ENCODE results near the gene LTBP1. TPM values are rescaled to one million over a fixed set of nuclear protein-coding genes. Genes with fewer than 3 reads are reported as not detected.

Gene LTBP1, protein sequence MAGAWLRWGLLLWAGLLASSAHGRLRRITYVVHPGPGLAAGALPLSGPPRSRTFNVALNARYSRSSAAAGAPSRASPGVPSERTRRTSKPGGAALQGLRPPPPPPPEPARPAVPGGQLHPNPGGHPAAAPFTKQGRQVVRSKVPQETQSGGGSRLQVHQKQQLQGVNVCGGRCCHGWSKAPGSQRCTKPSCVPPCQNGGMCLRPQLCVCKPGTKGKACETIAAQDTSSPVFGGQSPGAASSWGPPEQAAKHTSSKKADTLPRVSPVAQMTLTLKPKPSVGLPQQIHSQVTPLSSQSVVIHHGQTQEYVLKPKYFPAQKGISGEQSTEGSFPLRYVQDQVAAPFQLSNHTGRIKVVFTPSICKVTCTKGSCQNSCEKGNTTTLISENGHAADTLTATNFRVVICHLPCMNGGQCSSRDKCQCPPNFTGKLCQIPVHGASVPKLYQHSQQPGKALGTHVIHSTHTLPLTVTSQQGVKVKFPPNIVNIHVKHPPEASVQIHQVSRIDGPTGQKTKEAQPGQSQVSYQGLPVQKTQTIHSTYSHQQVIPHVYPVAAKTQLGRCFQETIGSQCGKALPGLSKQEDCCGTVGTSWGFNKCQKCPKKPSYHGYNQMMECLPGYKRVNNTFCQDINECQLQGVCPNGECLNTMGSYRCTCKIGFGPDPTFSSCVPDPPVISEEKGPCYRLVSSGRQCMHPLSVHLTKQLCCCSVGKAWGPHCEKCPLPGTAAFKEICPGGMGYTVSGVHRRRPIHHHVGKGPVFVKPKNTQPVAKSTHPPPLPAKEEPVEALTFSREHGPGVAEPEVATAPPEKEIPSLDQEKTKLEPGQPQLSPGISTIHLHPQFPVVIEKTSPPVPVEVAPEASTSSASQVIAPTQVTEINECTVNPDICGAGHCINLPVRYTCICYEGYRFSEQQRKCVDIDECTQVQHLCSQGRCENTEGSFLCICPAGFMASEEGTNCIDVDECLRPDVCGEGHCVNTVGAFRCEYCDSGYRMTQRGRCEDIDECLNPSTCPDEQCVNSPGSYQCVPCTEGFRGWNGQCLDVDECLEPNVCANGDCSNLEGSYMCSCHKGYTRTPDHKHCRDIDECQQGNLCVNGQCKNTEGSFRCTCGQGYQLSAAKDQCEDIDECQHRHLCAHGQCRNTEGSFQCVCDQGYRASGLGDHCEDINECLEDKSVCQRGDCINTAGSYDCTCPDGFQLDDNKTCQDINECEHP (N-terminal part only)
- 9.2 and 11.8 TPM in 2 replicates for total RNA-seq (2014; rRNA removed; shearing (Covaris generic); ENCODE audit: low replicate concordance)

DNA sequence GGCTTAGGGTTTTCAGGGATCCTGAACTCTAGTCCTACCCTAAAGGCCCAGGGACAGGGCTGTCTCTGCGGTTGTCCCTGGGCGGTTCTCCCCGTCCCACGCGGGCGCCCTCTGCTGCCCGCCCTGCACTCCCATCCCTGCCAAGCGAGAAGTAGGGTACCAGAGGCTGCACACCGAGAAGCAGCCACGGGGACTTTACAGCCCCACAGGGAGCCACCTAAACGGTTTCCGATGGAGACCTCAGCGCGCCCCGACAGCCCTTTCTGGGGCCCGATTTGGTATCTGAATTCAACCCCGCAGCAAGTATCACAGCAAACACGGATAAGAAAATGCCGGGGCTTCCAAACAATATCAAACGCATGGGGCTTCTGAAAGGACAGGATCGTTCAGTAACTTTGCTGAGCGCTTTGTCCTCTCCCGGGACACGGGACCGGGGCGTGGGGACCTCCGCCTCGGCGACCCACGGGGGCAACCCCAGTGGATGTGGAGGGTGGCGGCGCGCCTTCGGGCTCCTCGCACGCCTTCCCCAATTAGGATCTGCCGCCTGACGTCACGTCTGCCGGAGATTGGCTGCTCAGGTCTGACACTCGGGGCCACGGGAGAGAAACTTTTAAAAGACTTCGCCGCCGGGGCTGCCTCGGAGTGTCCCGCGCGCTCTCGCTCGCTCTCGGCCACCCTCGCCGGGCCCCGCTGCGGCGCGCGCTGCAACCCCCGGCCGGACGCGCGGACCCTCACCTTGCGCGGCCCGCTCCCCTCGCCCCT is at the start of gene LTBP1:
TSS of gene LTBP1 (plus strand) at position 640 of the 762 bp plus-strand sequence. CDS start 372 bp downstream, outside the sequence.
- no peaks in the 10 kb centered on the region for H3K27me3 ChIP-seq (ENCODE audit: low read length)
- H2AFZ ChIP-seq (ENCODE audit: low read length) = peak within 1 kb of the TSS; percentile 94
- peak within 1 kb of the TSS; percentile 80 for H3K4me3 ChIP-seq (ENCODE audit: low read length)
- H3K4me1 ChIP-seq (ENCODE audit: low read length) = peaks cover 35% of the 10 kb centered on the region
- peak within 1 kb of the TSS; percentile 52 for H3K27ac ChIP-seq (ENCODE audit: low read length)
- no peaks in the 10 kb centered on the region for H3K79me2 ChIP-seq (ENCODE audit: low read length)
- H3K9me3 ChIP-seq (ENCODE audit: low read length) = no peaks in the 10 kb centered on the region
- H3K9me2 ChIP-seq (replicated peaks; ENCODE audit: insufficient read depth, low read length) = no peaks in the 10 kb centered on the region
- peak within 1 kb of the TSS; percentile 77 for H3K9ac ChIP-seq (ENCODE audit: low read length)
- no peaks in the 10 kb centered on the region for H3K36me3 ChIP-seq (ENCODE audit: insufficient read depth, low read length)
- no peaks in the 10 kb centered on the region for H4K20me1 ChIP-seq (ENCODE audit: insufficient read depth, low read depth, low read length)
- H3K4me2 ChIP-seq (ENCODE audit: low read depth, low read length, poor library complexity, severe bottlenecking) = peak within 1 kb of the TSS; percentile 98
- DNase-seq = peak; percentile 92

DNA sequence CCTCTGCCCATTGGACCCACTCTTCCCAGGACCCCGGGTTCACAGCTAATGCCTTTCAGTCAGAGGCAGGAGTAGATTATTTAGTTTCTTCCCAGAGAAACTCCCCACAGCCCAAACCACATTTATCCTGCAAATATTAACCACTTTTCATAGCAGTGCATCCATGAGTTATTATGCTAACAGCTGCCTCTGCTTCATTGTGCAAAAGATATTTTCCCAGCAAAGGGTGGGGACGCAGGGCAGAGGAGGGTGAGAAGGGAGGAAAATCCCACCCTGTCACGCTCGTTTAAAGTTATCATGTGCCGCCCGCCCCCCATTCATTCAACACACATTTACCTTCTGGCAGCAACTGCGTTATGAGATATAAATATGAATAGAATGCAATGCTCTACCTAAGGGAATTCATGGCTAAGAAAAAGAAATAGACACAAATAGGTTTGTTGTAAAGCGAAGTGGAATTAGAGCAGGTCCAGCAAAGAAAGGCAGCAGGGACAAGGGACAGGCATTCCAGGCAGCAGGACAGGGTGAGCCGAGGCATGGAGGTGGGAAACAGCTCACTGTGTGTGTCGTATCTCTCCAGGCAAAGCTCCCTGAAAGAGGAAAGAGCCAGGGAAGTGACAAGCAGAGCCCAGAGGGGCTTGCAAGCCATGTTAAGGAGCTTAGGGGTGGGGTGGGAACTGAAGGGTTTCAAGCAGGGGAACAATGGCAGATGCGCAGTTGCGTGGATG is 46.3 kb upstream of the LTBP1 start:
- no peaks in the 10 kb centered on the region; the same call in 1 of the 2 replicates for H3K27me3 ChIP-seq (ENCODE audit: low read length)
- no peaks in the 10 kb centered on the region for H4K20me1 ChIP-seq (ENCODE audit: insufficient read depth, low read depth, low read length)
- H3K27ac ChIP-seq (ENCODE audit: low read length) = no peak overlapping the region
- DNase-seq = no peak
- no peak overlapping the region for H3K4me3 ChIP-seq (ENCODE audit: low read length)
- H3K9ac ChIP-seq (ENCODE audit: low read length) = no peak overlapping the region
- H3K36me3 ChIP-seq (ENCODE audit: insufficient read depth, low read length) = no peaks in the 10 kb centered on the region
- no peaks in the 10 kb centered on the region for H3K9me2 ChIP-seq (replicated peaks; ENCODE audit: insufficient read depth, low read length)
- no peak overlapping the region for H3K4me2 ChIP-seq (ENCODE audit: low read depth, low read length, poor library complexity, severe bottlenecking)
- H3K4me1 ChIP-seq (ENCODE audit: low read length) = peaks cover 7% of the 10 kb centered on the region
- no peak overlapping the region for H2AFZ ChIP-seq (ENCODE audit: low read length)
- H3K79me2 ChIP-seq (ENCODE audit: low read length) = no peaks in the 10 kb centered on the region
- H3K9me3 ChIP-seq (ENCODE audit: low read length) = no peaks in the 10 kb centered on the region

DNA sequence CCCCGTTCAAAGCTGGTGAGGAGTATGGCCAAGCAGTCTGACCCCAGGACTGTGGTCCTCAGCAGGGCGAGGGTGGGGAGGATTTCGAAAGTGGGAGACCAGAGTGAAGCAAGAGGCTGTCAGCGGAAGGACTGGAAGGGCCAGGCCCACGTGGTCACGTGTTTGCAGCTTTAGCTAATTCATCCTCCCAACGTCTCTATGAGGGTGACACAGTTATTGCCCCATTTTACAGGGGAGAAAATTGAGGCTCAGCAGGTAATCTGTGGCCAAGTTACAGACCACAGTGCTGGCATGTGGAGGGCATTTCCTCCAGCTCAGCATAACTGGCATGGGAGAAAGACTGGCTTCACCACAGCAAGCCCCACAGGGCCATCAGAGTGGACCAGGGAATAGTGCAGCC is 45.4 kb upstream of the LTBP1 start:
- Histone ChIP-seq H4K20me1 (ENCODE audit: insufficient read depth, low read depth, low read length) (no peaks in the 10 kb centered on the region), H3K27ac (ENCODE audit: low read length) (no peak overlapping the region), H2AFZ (ENCODE audit: low read length) (no peak overlapping the region), H3K9ac (ENCODE audit: low read length) (no peak overlapping the region), H3K36me3 (ENCODE audit: insufficient read depth, low read length) (no peaks in the 10 kb centered on the region), H3K9me3 (ENCODE audit: low read length) (no peaks in the 10 kb centered on the region), H3K4me2 (ENCODE audit: low read depth, low read length, poor library complexity, severe bottlenecking) (no peak overlapping the region), H3K27me3 (ENCODE audit: low read length) (no peaks in the 10 kb centered on the region; the same call in 1 of the 2 replicates), H3K9me2 (replicated peaks; ENCODE audit: insufficient read depth, low read length) (no peaks in the 10 kb centered on the region), H3K4me1 (ENCODE audit: low read length) (peaks cover 13% of the 10 kb centered on the region), H3K4me3 (ENCODE audit: low read length) (no peak overlapping the region), H3K79me2 (ENCODE audit: low read length) (no peaks in the 10 kb centered on the region)
- no peak for DNase-seq

DNA sequence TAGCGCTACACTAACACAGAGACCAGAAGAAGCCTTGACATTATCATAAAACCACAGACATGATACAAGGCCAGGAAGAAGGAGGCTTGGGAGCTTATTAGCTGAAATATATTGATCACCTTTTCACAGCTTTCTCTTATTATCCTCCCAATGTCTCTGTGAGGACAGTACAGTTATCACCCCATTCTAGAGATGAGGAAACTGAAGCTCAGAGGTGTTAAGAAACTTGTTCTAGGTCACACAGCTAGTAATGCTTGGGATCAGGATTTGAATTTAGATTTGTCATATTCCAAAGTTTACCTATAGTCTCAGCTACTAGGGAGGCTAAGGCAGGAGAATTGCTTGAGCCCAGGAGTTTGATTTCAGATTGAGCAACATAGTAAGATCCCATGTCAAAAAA is 44.6 kb upstream of the LTBP1 start:
- H3K4me3 ChIP-seq (ENCODE audit: low read length) = no peak overlapping the region
- H4K20me1 ChIP-seq (ENCODE audit: insufficient read depth, low read depth, low read length) = no peaks in the 10 kb centered on the region
- no peak overlapping the region for H2AFZ ChIP-seq (ENCODE audit: low read length)
- no peaks in the 10 kb centered on the region for H3K36me3 ChIP-seq (ENCODE audit: insufficient read depth, low read length)
- H3K9me2 ChIP-seq (replicated peaks; ENCODE audit: insufficient read depth, low read length) = no peaks in the 10 kb centered on the region
- no peak overlapping the region for H3K27ac ChIP-seq (ENCODE audit: low read length)
- H3K9me3 ChIP-seq (ENCODE audit: low read length) = no peaks in the 10 kb centered on the region
- H3K27me3 ChIP-seq (ENCODE audit: low read length) = no peaks in the 10 kb centered on the region; the same call in 1 of the 2 replicates
- H3K9ac ChIP-seq (ENCODE audit: low read length) = no peak overlapping the region
- H3K79me2 ChIP-seq (ENCODE audit: low read length) = no peaks in the 10 kb centered on the region
- no peak overlapping the region for H3K4me2 ChIP-seq (ENCODE audit: low read depth, low read length, poor library complexity, severe bottlenecking)
- DNase-seq = no peak
- H3K4me1 ChIP-seq (ENCODE audit: low read length) = peaks cover 13% of the 10 kb centered on the region

DNA sequence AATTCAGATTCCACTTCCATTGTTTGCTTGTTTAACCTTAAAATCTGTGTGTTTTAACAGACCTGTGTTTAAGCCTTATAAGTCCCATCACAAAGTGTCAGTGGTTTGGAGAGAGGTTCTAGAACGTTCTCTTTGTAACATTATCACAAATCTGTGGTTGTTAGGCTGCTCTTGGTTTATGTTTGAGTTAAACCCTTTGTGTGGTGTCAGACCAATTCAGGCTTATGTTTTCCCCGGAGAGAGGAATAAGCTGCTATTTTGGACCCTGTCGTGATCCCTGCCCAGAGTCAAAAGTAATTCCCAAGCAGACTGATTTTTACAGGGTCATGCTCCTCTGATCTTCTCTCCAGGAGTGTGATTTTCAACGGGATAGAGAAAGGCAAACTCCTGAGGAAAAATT is 43.8 kb upstream of the LTBP1 start:
- Histone ChIP-seq H3K9me2 (replicated peaks; ENCODE audit: insufficient read depth, low read length) (no peaks in the 10 kb centered on the region), H3K4me2 (ENCODE audit: low read depth, low read length, poor library complexity, severe bottlenecking) (no peak overlapping the region), H3K79me2 (ENCODE audit: low read length) (no peaks in the 10 kb centered on the region), H3K36me3 (ENCODE audit: insufficient read depth, low read length) (no peaks in the 10 kb centered on the region), H3K9ac (ENCODE audit: low read length) (no peak overlapping the region), H4K20me1 (ENCODE audit: insufficient read depth, low read depth, low read length) (no peaks in the 10 kb centered on the region), H3K4me3 (ENCODE audit: low read length) (no peak overlapping the region), H3K27ac (ENCODE audit: low read length) (no peak overlapping the region), H3K4me1 (ENCODE audit: low read length) (peaks cover 13% of the 10 kb centered on the region), H2AFZ (ENCODE audit: low read length) (no peak overlapping the region), H3K27me3 (ENCODE audit: low read length) (no peaks in the 10 kb centered on the region; the same call in 1 of the 2 replicates), H3K9me3 (ENCODE audit: low read length) (no peaks in the 10 kb centered on the region)
- no peak for DNase-seq

DNA sequence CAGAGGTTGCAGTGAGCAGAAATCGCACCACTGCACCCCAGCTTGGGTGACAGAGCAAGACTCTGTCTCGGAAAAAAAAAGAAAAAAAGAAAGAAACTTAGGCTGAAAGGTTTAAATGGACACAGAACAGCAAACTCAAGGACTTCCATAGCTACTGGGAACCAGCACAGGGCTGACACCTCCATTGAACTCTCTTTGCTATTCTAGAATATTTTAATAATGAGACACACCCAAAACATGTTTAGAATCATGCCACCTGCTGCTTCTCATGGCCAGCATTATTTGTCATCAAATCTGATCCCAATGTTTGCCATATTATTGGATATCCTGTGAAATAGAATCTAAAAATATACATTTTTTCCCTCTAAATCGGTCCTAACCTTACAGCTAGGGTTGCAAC is 42.7 kb upstream of the LTBP1 start:
- H3K4me2 ChIP-seq (ENCODE audit: low read depth, low read length, poor library complexity, severe bottlenecking) = no peak overlapping the region
- no peaks in the 10 kb centered on the region for H3K27me3 ChIP-seq (ENCODE audit: low read length)
- H3K9me3 ChIP-seq (ENCODE audit: low read length) = no peaks in the 10 kb centered on the region

DNA sequence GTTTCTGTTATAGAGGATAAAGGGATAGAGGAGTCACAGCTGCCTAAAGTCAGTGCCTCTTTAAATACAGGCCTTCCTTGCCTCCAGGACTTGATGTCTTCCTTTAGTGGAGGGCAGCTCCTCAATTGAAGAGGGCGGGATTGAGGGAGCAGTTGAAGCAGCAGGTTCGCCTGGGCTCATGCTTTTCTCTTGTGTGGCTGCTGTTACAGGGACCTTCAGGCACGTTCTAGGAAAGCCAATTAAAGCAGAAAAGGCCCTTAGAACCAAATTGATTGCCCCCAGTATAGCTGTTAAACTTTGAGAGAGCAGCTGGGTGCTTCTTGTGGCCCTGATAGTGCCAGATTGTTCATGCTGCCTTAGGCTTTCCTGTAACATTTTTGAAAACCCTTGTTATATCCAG is 42.0 kb upstream of the LTBP1 start:
- Histone ChIP-seq H3K9me3 (ENCODE audit: low read length) (no peaks in the 10 kb centered on the region), H4K20me1 (ENCODE audit: insufficient read depth, low read depth, low read length) (no peaks in the 10 kb centered on the region), H3K36me3 (ENCODE audit: insufficient read depth, low read length) (no peaks in the 10 kb centered on the region), H2AFZ (ENCODE audit: low read length) (peak overlapping the region; percentile 18; the same call in 1 of the 2 replicates), H3K9ac (ENCODE audit: low read length) (no peak overlapping the region), H3K4me1 (ENCODE audit: low read length) (peaks cover 20% of the 10 kb centered on the region), H3K9me2 (replicated peaks; ENCODE audit: insufficient read depth, low read length) (no peaks in the 10 kb centered on the region), H3K4me3 (ENCODE audit: low read length) (no peak overlapping the region), H3K27ac (ENCODE audit: low read length) (no peak overlapping the region), H3K27me3 (ENCODE audit: low read length) (no peaks in the 10 kb centered on the region), H3K79me2 (ENCODE audit: low read length) (no peaks in the 10 kb centered on the region), H3K4me2 (ENCODE audit: low read depth, low read length, poor library complexity, severe bottlenecking) (peak overlapping the region; percentile 25)
- no peak for DNase-seq

More for the DNA sequence above, 42.7 kb upstream of the LTBP1 start:
- no peak overlapping the region for H2AFZ ChIP-seq (ENCODE audit: low read length)
- H3K27ac ChIP-seq (ENCODE audit: low read length) = no peak overlapping the region
- no peak overlapping the region for H3K4me3 ChIP-seq (ENCODE audit: low read length)
- H3K9me2 ChIP-seq (replicated peaks; ENCODE audit: insufficient read depth, low read length) = no peaks in the 10 kb centered on the region
- no peaks in the 10 kb centered on the region for H3K36me3 ChIP-seq (ENCODE audit: insufficient read depth, low read length)
- no peak for DNase-seq
- H4K20me1 ChIP-seq (ENCODE audit: insufficient read depth, low read depth, low read length) = no peaks in the 10 kb centered on the region
- no peaks in the 10 kb centered on the region for H3K79me2 ChIP-seq (ENCODE audit: low read length)
- no peak overlapping the region for H3K9ac ChIP-seq (ENCODE audit: low read length)
- H3K4me1 ChIP-seq (ENCODE audit: low read length) = peaks cover 14% of the 10 kb centered on the region
